NCI-H187 (cell line): Measurements from ENCODE around the gene CNDP1.
"Not testable (repeated sequence)": the region's sequence is repeated elsewhere in the genome, so short reads cannot be mapped to it uniquely, and the experiment has no call there.

Experiments used
- DNase-seq, 2 experiments: peaks; one replicate each; lab custom pipeline; 2025; lab: John Stamatoyannopoulos, UW

CNDP1 gene

DNA sequence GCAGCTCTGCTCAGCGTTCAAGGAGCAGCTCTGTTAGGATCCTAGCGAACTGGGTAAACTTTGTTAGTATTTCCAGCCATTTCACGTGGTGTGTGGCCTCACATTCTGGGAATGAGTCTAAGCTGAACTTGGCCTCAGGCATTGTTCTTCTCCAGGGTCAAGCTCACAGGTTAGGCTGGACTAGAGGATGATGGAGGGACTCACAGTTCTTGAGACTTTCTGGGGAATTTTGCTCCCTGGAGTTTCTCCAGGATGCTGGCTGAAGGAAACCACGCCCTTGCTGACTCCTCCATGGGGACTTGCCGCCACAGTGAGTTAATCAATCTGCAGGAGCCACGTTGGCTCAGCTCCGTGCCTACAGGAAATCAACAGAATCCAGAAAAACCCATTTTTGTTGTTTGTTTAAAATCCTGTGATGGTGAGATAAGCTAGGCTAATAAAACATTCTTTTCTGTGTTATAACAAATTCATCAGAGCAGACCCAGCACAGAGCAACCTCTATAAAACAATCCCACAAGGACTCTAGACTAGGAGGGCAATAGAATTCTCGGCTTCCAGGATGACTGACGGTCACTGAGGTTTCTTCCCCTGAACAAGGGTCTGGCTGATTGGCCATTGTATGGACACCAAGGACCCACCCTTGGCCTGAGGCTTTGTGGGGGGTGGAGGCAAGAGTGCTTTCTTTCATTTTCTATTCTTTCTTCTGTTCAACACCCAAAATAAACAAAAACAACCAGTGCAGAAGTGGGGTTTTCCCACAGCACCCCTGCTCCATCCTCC is 12.6 kb downstream of the CNDP1 start:
- no peak for DNase-seq

DNA sequence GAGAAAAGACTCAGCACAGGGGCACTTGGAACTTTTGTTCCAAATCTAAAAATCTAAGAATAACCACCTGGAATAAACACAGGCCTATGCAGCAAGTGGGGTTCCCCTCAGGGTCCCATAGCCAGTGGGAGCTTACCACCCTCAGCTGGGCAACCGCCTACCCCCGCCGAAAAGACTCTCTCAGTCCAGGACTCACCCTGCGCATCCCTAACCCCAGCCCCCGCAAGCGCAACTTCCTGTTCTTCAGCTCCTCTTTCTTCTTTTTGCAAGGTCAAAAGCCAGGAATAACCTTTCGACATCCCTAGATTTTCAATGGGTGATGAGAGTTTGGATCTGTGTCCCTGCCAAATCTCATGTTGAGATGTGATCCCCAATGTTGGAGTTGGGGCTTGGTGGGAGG is 13.6 kb downstream of the CNDP1 start:
- DNase-seq, result no peak

DNA sequence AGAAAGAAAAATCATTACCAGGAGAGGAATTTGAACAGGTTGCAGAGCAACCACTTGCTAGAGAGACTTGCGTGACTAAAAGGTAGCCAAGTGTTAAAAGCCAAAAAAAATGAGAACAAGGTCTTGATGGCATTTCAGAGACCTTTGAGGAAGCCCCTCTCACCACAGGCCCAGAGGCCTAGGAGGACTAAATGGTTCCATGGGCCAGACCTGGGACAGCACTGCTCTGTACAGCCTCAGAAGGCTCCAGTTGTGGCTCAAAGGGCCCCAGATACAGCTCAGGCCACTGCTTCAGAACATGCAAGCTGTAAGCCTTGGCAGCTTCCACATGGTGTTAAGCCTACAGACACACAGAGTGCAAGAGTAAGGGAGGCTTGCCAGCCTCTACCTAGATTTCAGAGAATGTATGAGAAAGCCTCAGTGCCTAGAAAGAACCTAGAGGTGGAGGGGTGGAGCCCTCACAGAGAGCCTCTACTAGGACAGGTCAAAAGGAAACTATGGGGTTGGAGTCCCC is 15.3 kb downstream of the CNDP1 start:
- no peak for DNase-seq

DNA sequence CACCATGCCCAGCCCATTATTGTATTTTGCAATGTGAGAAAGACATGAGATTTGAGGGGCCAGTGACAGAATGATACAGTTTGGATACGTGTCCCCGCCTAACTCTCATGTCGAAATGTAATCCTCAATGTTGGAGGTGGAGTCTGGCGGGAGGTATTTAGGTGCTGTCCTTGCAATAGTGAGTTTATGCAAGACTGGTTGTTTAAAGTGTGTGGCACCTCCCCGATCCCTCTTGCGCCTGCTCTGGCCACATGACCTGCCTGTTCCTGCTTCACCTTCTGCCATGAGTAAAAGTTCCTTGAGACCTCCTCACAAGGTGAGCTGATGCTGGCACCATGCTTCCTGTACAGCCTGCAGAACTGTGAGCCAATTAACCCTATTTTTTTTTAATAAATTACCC is 16.6 kb downstream of the CNDP1 start:
- DNase-seq, result no peak

DNA sequence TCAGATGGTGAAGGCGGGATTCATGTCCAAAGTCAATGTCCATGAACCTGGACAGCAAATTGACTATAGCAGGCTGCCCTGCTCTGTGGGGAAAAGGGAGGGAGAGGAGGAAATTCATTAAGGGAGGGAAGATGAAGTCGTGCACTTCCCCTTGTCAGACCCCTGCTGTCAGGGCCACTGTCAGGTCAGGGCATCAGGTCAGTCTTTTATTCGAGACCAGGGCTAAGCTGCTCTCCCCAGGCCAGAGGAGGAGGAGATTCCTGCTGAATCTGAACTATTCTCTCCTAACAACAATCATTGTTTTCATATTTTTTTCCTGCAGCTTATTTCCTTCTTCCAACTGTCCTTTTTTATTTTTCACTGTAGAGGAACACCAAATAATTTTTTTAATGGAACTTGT is 17.2 kb downstream of the CNDP1 start:
- DNase-seq, result no peak

DNA sequence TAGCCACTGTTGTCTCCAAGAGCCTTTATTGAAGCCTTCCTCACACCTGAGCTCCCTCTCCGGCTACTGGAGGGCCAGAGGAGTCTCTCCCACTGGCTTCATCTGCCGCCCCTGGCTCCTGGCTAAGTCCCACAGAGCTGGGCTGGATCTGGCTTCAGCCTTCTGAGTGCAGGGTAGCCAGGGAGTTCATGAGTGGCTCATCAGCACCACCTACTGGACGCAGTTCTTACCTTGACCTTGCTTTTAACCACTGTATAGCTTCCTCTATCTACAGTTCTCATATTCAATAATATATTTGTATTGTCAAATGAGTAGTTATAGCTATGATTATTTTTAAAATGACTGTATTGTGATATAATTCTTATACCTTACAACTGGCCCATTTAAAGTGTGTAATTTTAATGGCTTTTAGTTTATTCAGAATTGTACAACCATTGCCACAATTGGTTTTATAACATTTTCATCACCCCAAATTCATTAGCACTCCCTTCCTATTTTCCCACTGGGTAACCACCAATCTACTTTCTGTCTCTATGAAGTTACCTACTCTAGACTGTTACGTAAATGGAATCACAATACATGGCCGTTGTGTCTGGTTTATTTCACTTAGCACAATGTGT is 17.7 kb downstream of the CNDP1 start:
- DNase-seq, result peak; percentile 28 to 46

DNA sequence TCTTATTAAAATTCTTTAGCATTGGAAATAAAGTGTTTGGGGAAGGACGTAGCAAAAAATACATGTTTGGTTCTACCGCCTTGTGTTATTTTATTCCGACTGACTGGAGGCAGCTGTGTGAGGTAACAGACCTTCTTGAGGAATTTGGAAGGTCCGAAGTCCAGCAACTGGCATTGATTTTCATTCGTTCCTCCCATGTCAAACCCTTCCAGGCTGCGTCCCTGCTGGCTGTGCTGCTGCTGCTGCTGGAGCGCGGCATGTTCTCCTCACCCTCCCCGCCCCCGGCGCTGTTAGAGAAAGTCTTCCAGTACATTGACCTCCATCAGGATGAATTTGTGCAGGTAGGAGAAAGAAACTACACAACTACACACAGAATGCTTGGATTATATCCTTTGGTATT is 21.8 kb downstream of the CNDP1 start:
- DNase-seq, result no peak

DNA sequence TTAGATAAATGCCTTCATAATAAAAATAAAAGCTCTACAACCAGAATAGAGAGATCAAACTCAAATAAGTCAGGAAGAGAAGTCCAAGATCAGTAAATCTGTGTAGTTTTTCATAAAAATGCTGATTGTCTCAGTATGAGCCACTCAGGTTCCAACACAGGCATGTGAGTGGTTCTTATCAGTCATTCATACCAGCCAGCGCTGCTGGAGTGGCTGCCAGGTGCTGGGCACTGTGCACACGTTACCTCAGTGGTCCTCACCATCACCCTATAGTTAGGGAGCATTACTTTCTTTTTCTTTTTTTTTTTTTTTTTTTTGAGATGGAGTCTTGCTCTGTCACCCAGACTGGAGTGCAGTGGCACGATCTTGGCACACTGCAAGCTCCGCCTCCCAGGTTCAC is 23.8 kb downstream of the CNDP1 start:
- DNase-seq, result no peak

DNA sequence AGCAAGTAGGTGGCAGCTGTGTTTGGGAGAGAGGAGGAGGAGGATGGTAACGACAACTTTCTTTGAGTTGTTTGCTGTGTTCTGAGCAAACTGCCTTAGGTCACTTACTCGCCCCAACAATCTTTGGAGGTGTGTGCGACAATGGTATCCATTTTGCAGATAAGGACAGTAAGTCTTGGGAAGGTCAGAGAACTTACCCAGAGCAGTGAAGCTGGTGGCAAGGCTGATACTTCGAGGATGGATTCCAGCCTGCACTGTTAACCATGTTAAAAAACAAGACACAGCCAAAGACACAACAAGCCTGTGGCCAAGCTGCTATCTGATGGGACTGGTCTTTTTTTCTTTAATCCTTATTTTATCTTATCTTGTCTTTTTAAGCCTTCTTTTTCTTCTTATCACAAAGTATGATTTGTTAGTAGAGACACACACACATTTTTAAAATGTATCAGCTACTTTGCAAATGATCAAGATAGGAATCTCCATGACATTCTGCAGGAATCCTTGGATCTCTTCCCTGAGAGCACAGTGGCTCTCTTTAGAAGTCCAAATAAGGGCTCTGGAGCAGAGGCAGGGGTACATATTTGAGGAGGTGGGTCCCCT is 27.9 kb downstream of the CNDP1 start:
- no peak for DNase-seq

DNA sequence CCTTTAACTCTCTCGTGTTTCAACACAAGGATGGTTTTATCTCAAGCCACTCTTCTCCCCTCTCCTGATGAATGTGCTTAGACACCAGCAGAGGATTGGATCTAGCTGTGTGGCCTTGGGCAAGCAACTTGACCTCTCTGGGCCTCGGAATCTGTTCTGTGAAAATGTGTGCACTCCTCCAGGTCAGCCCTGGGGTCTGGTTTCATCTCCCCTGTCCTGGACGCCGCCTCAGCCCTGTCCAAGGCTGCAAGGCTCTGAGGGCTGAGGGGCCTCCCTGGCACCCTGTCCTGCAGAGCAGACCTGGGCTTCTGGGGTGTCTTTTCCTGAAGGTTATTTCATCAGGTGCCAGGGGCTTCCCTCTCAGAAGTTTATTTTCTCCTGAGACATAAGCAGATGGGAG is 28.5 kb downstream of the CNDP1 start:
- DNase-seq, result no peak

DNA sequence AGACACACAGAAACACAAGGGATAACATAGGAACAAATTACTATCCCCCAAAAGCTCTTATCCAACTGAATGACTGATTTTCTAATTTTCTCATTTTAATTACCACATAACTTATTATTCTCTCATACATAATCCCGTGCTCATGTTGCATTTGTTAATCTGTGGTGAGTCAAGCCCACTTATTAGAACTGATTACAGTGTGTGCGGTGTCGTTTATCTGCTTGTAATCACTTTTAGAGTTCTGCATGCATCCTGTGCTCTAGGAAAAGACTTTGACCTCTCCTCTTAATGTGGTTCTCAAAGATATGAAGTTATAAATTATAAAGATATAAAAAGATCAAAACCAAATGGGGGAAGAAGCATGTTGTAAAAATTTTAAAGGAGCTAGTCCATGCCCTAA is 29.7 kb downstream of the CNDP1 start:
- no peak for DNase-seq

DNA sequence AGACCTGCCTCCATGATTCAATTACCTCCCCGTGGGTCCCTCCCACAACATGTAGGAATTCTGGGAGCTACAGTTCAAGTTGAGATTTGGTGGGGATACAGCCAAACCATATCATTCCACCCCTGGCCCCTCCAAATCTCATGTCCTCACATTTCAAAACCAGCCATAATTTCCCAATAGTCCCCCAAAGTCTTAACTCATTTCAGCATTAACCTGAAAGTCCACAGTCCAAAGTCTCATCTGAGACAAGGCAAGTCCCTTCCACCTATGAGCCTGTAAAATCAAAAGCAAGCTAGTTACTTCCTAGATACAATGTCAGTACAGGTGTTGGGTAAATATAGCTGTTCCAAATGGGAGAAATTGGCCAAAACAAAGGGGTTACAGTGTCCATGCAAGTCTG is 30.9 kb downstream of the CNDP1 start:
- DNase-seq, result not testable (repeated sequence)

DNA sequence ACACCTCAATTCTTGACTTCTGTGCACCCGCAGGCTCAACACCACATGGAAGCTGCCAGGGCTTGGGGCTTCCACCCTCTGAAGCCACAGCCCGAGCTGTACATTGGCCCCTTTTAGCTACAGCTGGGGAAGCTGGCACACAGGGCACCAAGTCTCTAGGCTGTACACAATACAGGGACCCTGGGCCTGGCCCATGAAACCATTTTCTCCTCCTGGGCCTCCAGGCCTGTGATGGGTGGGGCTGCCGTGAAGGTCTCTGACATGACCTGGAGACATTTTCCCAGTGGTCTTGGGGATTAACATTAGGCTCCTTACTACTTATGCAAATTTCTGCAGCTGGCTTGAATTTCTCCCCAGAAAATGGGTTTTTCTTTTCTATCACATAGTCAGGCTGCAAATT is 31.7 kb downstream of the CNDP1 start:
- not testable (repeated sequence) for DNase-seq

DNA sequence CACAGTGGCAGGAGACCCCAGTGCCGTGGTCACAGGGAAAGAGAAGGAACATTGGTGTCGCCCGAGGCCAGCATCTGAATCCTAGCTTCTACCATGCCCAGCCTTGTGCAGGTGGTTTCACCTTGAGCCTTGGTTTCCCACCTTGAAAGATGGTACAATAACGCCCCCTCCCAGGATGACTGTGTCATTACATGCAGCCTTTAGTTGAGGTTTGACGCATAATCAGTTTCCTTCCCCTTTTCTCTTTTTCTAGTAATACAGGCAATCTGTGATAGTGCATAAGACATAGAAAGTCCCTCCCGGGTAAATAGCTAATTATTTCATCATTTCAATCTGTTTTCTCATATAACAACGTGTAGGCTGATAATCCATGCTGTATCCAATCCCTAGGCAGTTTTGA is 33.5 kb downstream of the CNDP1 start:
- DNase-seq, result no peak

DNA sequence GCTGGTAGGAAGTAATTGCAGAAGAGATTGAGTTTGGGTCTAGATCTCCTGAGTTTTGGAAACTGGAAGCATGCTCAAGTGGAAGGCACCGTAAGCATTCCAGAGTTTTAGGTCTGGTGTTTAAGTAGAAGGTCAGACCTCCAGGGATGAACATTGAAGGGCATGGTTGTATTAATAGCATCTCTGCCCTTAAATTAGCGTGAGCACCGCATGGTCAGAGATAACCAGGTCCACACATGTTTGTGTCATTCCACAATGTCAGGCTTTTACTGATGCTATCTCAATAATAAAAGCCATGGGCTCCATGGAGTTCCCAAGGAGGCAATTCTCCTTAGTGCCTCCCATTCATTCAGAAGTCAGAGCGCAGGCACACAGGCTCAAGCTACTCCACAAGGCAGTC is 35.1 kb downstream of the CNDP1 start:
- DNase-seq, result no peak

DNA sequence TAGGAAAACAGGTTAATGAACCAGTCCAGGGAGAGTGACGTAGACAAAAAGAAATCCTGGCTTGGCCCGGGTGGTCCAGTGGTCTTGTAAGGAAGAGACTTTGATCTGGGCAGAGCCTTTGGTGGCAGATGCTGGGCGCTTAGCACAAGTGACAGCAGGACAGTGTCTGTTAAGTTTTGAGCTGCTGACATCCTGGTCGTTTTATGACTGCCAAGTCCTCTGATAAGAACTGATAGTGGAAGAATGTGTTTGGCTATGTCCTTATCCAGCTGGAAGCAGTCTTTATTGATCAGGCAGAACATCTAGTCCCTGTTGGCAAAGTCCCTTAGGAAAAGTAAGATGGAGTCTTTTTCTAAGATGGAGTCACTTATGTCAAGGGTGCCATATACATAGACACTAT is 36.0 kb downstream of the CNDP1 start:
- no peak for DNase-seq

DNA sequence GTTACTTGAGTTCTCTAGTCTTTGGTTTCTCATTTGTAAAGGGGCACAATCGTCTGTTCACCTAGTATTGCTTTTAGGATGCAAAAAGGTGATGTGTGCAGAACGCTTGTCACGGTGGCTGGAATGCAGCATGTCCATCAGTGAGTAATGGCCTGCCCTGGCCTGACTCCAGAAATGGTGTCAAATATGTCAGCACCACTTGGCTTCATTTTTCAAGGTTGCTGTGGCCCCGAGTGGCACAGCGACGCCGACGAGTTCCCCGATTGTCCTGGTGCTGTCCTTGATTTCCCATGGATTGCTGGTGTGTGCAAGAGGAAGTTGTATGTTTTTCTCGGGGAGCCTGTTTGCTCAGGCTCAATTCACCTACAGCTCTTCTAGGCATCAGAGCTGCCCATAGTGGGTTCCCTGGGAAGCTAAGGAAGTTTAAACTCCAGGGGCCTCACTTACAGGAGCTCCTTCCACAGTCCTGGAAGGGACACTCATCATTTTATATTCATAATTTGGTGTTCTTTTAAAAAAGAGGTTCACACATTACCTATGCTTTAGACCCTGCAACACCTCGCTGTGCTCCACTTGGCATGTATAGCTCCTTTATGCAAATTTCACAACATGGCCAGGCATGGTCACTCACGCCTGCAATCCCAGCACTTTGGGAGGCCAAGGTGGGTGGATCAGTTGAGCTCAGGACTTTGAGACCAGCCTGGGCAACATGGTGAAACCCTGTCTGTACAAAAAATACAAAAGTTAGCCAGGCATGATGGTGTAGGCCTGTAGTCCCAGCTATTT is 37.8 kb downstream of the CNDP1 start:
- DNase-seq, result no peak

DNA sequence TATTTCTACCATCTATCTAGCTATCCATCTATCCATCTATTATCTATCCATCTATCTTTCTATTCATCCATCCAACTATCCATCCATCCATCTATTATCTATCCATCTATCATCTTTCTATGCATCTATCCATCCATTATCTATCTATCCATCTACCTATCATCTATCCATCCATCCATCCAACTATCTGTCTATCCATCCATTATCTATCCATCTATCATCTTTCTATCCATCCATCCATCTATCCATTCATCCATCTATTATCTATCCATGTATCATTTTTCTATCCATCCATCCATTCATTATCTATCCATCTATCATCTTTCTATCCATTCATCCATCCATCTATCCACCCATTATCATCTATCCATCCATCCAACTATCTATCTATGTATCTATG is 38.8 kb downstream of the CNDP1 start:
- DNase-seq, result no peak

DNA sequence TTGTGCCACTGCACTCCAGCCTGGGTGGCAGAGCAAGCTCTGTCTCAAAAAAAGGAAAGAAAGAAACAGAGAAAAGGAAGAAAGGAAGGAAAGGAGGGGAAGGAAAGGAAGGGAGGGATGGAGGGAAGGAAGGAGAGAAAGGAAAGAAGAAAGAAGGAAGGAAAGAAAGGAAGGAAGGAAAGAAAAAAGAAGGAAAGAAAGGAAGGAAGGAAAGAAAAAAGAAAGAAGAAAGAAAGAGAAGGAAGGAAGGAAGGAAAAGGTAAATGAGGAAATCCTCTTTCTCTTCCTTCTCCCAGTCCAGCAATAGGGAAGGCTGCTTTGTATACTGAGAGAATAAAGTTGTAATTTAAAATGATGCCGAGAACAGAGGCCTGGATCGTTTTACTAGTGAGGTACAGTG is 40.6 kb downstream of the CNDP1 start:
- no peak for DNase-seq

DNA sequence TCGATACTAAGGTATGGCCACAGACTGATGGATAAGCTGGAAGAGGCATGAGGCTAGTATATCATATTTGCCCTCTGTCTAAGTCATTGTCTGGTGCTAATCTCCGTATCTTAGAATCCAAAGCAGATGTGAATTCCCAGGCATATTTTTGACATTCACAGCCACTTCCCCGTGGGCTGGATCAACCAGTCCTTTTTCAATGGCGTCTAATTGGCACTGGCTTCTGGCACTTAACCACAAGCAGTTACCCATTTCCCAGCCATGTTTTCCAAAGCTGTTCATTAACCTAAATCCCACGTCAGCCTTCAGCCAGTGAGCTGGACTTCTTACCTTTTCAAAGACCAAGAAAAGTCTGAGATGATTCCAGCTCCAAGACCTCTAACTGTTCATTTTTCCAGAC is 42.7 kb downstream of the CNDP1 start:
- DNase-seq, result no peak

DNA sequence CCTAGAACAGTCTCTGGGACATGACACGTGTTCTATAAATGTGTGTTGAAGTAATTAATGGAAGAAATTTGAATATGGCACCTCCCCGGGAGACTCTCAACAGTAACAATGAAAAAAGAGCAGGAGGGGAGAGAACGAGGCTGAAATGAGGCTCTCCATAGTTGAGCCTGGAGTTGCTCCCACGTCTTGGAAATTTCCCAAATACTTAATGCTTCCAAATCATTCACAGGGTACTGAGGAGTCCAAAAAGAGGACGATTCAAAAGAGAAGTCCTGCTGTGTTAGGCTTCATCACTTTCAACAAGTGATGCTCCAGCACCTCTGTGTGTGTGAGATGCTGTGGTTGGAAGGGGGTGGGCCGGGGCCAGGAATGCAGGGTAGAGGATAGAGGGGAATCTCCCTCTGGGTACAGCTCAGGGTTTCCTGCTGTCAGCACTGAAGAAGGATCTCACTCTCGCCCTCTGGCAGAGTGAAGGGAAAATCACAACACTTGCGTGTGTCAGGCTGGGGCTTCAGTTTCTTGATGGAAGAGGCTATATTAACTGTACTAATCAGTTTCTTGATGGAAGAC is 45.3 kb downstream of the CNDP1 start:
- no peak for DNase-seq

DNA sequence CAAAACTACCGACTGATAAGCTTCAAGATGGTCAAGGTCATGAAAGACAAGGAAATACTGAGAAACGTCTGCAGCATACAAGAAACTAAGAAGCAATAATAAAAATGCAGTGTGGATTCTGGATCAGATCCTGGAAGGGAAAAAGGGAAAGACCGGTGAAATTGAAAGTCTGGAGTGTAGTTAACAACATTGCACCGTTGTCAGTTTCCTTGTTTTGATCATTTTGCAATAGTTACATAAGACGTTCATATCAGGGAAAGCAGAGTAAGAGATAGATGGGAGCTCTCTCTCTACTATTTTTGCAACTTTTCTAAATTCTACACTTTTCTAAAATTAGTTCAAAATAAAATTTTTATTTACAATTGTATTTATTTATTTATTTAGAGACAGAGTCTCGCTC is 48.3 kb downstream of the CNDP1 start:
- DNase-seq, result no peak
